COLO829 (cell line): ENCODE data around the gene WDR7.

Experiments used
- DNase-seq: peaks from one replicate; pipeline ENCODE4 v3.0.0; 2012; ENCODE audit warnings: low spot score

WDR7 gene

DNA sequence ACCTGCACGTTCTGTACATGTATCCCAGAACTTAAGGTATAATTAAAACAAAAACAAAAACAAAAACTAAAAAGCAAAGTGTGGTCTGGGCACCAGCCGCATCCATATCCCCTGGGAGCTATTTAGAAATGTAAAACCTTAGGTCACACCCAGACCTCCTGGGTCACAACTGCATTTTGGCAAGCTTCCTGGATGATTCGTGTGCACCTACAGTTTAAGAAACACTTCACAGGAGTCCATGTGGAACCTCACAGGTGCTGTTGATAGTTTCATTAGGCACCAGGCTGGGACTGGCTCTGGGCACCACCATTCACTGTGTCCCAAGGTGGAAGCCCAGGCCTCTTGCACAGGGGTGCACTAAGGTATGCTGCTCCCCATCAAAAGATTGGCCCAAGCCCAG lies 392.1 kb downstream of the WDR7 start:
- no peak for DNase-seq

DNA sequence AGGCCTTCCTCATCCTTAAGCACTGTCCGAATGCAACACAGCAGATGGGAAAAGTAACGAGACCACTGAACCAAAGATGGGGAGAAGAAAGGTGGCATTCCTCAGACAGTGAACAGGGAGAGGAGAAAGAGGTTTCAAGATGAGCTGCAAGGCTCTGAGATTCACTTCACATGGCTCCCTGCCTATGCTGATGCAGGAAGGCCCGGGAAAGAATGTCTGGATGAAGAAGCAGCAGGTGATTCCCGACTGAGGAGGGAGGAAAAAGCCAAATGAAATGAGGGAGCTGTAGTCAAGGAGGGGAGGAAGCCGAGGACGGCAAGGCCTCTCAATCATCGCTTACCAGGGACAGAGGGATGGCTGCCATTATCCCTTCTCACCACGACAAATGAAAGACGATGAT lies 397.2 kb downstream of the WDR7 start:
- no peak for DNase-seq

DNA sequence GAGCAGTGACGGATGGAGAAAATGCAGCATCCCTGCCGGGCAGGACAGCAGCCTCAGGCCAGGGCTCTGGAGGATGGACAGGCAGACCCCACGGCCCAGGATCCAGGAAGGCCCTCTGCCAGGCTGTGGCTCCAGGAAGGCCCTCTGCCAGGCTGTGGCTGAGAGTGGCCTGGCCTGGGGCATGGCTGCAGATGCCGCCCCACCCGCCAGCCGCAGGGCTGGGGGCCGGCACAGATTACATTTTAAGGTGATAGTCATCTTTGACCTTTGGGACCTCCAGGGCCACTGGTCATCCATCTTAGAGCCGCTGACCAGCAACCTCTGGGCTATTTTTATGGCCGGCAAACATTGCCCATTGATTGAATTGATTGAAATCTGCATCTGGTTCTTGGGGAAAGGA lies 397.7 kb downstream of the WDR7 start:
- no peak for DNase-seq

DNA sequence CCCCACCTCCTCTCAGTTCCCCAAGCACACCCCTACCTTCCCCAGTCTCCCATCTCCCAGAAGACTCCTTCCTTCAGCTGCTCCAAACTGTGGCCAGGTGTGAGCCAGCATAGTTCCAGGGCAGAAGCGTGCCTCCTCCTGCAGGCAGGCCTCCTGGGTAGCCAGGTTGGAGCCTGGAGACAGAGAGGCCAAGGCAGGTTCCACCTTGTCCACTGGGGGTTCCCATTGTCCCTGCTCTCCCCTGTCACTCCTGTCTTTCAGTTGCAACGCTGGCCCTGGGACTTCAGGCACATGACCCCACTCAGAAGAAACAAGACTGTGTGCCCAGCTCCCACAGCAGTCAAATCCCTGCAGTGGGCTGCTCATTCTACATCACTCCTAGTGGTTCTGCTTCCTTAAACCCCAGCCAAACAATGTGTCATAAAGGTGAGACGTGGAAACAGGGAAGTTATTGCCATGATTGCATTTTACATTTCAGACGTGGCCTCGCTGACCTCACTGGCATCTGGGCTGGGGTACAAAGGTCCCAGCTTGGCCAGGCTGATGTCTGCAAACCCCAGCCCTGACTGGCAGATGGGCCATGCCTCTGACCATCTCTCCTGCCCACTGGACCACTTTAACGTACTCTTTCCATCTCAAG lies 399.3 kb downstream of the WDR7 start:
- no peak for DNase-seq

DNA sequence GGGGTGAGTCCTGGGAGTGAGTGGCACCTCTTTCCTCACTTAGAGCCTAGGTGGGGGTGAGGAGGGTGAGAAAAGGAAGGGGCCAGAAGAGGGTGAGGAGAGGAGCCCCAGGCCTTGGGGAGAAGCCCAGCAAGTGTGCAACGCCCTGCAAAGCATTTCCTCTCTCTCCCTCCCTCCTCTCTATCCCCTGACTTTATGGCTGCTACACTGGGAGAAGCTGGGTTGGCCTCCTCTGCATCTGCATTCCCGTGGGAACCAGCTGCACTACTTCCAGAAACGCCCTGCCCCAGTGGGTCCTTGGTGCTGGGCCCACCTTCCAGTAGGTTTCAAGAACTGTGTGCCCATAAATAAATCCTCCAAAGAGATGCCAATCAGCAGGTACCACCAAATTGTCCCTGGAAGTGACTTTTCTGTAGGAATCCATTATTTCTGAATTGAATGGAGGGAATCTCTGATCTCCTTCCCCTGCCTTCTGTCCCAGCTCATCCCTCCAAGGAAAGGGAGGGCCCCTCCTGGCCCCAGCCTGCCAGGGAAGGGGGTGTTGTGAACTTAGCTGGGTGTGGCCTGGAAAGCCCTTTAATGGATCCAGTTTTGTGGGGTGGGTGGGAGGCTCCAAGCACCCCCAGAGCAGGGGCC lies 400.0 kb downstream of the WDR7 start:
- DNase-seq: no peak

DNA sequence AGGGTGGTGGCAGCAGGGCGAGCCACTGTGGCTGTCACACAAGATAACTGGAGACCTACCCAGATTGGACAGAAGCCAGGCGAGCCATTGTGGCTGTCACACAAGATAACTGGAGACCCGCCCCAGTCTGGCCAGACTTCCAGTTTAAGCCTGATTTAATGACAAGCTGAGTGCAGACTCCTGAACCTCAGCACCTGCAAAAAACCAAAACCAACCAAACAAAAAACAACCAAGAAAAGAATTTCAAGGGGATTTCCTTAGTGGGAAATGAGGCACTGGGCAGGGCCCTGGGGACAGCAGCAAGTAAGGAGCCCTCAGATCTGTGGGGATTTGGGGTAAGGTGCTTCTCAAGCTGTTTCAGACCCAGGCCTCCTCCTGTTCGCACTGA lies 400.5 kb downstream of the WDR7 start:
- no peak for DNase-seq

DNA sequence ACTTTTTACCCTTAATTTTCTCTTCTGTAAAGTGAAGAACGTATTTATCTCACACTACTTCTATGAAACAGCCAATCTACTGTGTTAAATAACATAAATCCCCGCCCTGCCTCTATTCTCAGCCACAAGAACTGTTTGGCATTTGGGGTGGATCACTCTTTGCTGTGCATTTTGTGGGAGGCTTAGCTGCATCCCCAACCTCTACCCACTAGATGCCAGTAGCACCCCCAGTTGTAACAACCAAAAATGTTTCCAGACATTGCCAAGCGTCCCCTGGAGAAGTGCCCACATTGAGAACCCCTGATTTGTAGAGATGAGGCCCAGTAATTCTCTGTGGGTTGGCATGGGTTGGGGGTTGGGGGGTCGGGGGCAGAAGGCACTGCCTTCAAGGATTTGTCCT lies 401.0 kb downstream of the WDR7 start:
- DNase-seq: no peak

DNA sequence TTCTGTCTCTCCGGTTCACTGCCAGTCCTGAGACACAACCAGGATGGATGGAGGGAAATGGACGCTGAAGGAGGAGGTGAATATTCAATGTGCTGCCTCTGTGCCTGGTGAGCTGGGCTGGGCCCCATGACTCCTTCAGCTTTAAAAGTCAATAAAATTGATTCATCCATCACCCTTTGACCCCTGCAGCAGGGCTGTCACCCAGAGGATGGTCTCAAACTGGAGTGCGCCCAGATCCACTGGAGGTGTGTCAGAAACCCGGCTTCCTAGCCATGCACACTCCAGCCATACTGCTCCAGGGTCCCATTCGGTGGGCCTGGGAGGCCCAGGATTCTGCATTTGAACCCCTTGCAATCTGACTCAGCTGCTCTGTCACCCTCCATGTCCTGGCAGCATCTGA lies 401.6 kb downstream of the WDR7 start:
- DNase-seq: no peak

DNA sequence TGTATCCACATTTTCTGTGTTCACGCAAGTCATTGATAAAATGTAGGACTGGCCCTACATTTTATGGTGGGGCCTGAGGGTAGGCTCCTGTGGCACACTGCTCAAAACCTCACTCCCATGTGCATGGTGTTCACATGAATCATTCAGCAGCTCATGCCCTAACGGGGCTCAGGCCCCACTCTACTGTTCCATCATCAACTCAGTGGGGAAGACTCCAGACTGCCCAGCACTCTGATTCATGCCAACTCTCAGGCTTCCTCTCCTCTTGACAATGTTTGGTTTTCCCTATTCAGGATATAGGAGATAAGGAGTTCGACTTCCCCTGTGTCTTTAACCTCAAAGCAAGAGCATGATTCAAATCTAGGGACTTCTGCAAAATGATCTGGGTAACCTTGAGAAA lies 403.7 kb downstream of the WDR7 start:
- DNase-seq: no peak

DNA sequence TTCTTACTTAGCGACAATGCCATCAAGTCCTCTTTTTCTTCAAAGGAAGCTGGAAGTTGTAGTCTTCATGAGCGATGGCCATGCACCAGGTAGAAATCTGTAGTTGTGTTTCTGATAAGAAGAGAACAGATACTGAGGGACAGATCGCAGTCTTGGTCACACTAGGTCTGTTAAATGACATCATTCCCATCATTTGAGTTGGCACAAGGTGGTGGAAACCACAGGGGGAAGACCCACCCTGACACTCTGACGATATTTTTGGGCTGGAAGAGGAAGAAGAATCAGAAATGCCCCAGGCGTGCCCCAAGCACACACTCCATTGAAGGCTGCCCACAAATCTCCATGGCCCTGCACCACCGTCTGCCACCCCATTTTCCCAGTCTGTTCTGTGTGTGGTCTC lies 406.7 kb downstream of the WDR7 start:
- no peak for DNase-seq

DNA sequence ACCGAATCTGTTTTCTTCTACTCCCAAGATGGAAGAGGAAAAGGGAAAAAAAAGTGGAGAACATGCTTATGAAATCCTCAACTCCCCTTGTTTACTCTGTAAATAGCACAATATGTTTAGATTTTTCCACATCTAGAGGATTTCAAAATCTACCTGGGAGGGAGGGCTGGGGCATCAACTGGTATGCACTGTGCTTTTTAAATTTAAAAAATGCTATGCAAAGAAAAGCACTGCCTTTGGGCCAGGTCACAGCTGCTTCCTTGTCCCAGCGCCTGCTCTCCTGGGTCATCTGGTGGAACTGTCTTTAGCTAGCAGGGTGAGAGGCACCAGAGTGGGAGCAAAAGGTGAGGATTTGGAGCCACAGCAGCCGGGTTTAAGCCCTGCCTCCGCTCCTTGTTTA lies 407.6 kb downstream of the WDR7 start:
- no peak for DNase-seq

DNA sequence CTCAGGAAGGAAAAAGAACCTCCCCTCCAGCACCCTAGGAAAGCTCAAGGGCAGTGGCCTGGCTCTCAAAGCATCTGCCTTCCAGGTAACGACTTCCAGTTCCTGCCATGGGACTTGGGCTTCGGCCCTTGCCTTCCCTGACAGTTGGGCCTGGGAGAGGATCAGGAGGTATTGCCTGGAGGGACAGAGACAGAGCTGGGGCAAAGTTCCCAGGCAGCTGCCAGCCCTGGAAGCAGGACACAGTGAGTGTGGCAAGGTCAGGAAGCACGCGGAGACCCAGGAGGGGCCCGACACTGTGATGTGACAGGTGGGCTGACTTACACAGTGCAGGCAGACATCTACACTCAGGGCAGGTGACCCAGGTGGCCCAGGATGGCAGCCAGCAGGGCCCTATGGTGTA lies 408.2 kb downstream of the WDR7 start:
- no peak for DNase-seq

DNA sequence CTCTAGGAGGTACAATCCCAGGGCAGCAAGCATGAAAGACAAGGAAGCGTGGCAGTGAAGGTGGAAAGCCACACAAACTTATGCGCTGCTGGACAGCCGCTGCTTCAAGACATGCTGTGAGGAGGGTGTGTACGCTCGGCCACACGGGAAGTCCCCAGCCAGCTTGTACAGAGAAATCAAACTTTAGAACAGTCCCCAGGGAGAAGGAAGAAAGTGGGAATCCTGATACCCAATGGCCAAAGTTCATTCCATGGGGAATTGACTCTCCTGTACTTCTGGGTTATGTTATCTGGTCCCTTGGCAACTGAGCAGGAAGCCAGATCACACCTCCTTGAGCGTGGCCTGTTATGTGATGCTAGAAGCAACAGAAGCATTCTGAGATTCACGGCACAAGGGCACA lies 409.7 kb downstream of the WDR7 start:
- no peak for DNase-seq

DNA sequence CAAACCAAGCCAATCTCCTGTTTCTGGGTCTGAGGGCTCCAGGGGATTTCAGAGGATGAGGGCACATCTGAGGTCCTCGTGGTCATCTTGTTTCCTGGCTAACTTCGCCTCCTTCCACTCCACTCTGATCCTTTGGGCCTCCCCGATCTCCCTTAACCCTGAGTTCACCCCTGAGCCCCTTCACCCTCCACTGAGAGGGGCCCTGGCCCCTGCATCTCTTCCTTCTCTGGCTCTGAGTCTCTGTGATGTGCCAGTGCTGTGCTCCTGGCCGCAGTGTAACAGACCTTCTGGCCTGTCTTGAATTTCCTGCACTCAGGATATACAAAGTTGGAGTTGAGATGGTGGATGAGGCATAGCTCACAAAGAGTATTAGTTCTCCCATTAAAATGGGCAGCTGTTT lies 411.0 kb downstream of the WDR7 start:
- DNase-seq: no peak

DNA sequence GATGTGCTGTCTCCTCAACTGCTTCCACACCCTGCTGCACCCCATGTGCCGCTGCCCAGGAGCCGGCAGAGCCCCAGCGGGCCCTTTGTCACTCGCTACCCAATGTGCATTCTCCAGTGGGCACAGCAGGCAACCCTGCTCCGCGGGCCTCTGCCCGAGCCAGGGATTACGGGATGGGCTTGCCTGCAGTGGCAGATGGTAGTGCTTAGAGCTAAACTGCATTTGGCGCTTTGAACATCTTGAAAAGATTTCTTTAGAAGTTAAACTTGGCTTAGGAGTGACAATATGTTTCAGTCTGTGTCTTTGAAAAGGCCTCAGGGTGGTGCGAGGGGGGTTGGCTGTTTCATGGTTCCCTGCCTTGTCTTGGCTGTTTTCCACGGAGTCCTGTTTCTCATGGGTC lies 411.7 kb downstream of the WDR7 start:
- no peak for DNase-seq

DNA sequence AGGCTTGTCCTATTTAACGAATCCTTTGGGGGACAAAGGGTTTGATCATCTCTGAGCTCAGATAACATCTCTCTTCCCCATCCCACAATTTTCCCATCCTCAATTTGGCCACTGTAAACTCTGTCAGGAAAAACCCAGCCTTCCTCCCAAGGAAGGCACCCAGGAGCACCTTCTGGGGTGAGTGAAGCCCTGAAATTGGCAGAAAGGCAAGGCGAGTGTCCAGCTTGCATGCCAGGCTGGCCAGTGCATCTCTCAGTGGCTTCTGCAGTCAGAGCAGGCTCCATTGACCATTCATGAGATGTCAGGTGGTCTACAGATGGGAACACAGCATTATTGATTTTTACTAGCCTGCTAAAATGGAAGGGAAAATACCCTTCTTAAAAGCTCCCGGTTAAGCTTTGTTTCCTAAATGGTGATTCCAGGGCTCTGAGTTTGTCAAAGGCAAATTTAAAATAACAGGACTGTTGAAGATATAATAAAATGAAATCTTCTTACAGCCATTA lies 412.5 kb downstream of the WDR7 start:
- no peak for DNase-seq

DNA sequence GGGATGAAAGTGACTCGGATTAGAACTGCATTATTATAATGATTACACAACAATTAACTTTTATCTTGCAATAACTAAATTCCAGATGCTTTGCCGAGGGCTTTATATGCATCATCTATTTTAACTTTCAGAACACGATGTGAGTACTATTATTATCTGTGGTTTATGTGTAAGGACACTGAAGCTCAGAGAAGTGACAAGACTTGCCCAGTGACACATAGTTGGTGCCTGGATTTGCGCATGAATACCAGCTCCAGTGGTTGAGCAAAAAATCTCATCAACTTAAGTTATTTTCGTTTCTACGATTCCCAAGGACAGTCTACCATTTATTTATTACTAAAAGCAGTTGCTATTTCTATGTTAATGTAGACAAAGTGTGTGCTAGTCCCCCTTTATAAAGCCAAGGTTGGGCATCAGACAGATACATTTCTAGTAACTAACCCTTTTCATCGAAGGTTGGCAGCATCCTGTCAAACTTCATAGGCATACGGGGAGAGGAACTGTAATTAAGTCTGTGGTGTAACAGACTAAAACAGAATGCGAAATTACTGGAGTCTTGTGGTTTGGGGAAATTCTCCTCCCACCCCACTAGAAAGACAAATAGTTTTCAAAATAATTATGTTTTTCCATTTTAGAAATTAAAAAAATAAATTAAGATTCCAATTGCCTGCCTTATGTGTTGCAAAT lies 422.5 kb downstream of the WDR7 start:
- no peak for DNase-seq

DNA sequence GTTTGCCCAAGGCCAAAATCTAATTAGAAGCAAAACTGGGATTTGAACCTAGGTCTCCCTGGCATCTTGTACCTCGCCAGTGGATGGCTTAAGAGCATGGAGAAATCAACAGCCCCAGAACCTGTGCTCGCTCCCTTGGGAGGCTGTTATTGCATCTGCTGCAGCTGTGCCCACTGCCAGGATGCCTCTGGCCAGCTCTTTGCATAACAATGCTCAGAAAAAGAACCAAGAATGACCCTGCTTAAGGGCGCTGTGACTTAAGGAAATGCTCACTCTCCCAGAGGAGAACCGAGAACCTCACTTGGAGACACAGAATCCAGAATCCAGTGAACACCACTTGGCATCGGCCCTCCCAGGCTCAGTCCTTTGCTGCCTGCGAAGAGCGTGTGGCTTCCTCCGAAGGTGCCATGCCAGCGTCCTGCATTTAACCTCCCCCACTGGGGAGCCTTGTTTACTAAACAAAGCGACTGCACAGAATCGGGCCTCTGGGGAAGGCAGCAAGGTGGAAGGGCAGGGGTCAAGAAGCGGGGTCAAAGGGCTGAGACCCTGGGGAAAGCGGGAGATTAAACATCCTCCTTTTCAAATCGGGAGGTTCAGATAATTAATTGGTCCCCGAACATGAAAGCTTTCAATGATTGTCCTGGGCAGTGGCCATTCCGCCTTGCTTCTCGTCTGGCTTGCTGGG lies 424.7 kb downstream of the WDR7 start:
- DNase-seq: no peak

DNA sequence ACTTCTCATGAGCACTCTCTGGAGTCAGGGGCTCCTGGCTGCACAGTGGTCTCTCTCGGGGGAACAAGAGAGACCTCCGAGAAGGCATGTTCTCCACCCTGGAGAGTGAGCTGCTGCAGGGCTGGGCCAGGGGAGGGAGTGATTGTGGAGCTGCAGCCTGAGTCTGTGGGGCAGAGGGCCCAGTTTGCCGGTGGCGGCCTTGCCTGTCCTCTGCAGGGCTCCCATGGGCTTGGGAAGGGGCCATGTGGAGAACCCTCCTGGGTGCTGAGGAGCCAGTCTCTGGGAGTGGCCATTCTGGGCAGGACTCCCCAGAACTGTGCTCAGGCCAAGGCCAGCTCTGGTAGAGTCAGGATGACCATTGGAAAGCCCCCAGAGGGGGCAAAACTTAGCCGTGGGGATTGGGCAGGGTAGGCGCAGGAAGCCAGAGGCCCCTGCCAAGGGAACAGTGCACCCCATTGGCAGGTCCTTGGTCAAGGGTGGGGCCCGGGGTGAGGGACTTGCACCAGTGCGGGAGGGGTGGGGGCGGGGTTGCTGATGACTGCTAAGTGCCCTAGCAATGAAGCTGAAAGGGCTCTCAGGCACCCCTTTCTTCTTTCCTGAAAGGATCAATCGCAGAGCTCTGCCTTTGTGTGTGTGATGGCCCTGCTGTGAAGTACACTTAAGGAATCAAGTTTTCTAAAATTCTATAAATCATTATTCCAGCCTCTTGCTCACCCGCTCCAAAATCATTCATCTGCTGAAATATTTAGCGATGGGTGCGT lies 426.0 kb downstream of the WDR7 start:
- no peak for DNase-seq

DNA sequence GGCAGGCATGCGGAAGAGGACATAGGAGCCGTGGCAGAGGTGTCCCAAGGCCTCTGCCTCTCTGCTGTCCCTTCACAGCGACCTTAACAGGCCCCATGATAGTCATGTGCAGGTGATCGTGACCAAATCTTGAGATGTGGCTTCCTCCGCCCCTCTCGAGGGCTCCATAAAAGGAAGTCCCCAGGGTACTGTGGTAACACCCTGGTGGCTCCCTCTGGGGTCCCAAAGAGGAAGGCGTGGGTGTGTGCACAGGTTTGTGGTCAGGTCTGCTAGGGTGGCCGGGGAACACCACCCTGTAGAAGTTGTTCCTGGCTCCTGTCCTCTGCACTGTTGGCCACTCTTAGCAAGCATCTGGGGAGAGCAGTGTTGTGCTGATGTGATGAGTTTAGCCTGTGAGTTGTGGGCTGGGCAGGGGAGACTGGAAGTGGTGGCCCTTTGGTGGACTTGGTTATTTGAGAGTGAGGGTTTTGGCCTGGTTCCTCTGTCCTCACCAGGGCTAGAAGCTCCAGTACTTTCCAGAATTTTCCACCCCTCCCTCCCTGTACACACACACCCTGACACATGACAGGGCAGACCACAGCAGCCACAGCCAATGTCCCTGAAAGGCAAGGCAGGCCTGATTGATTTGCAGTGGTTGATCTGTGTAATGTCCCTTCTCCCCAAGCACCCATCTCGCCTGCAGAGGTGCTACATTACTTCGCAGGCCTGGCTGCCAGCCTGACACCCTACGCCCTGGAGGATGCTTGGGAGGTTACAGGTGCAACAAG lies 426.8 kb downstream of the WDR7 start:
- no peak for DNase-seq

DNA sequence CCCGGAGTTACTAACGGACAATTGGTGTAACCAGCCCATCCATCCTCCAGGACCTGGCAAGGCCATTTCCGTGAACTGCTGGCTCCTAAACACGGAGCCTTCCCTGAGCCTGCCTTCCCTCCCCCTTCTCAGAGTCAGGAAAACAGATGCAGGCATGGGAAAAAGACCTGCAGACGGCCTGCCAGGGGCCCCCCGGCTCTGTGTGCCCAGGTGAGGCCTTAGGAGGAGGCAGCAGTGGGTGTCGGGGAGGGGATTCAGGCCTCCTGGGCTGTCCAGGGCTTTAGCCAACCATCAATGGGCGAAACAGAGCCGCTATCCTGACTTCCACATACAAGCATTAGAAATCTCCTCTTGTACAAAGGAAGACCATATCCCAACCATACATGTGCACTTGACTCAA lies 427.5 kb downstream of the WDR7 start:
- DNase-seq: no peak

DNA sequence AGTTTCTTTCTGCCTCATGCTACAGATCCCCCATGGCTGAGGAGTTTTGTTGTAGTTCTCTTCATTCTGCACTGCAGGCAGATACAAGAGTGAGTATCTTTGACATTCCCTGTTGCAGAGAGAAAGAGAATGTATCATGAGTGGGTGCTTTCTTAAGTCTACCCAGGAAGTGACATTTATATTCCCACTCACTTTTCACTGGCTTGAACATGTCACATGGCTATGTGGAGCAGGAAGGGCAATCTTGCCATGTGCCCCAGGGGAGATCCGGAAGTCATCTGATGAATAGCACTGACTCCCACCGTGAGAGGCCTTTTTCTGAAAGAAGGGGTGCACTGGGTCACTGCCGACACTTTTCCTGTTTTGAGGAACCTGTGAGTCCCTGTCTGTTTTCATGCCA lies 429.3 kb downstream of the WDR7 start:
- DNase-seq: peak; percentile 25
